HEK293 (cell line): ENCODE results near the gene PIP5KL1.

Source experiments
- ELK4 ChIP-seq: IDR thresholded peaks from 2 replicates; pipeline ENCODE4 v1.6.1; 2011; ENCODE audit warnings: mild to moderate bottlenecking, low read depth, low read length, borderline replicate concordance
- GLI2 ChIP-seq: fragments of 450-650 bp; formaldehyde crosslinking; IDR thresholded peaks from 2 replicates; pipeline ENCODE4; 2017; ENCODE audit warnings: missing biosample characterization, missing genetic modification characterization, low read depth, borderline replicate concordance
- GLI4 ChIP-seq: fragments of 450-650 bp; formaldehyde crosslinking; IDR thresholded peaks from 2 replicates; pipeline ENCODE4 v1.5.1; 2016; ENCODE audit warnings: missing biosample characterization, missing genetic modification characterization
- GLIS1 ChIP-seq: fragments of 450-650 bp; formaldehyde crosslinking; IDR thresholded peaks from 2 replicates; pipeline ENCODE4 v1.5.1; 2016; ENCODE audit warnings: missing biosample characterization, missing genetic modification characterization
- KLF7 ChIP-seq: fragments of 450-650 bp; formaldehyde crosslinking; IDR thresholded peaks from 2 replicates; pipeline ENCODE4 v1.5.1; 2016; ENCODE audit warnings: missing biosample characterization, missing genetic modification characterization, borderline replicate concordance
- KLF8 ChIP-seq: fragments of 450-650 bp; formaldehyde crosslinking; IDR thresholded peaks from 2 replicates; pipeline ENCODE4 v1.5.1; 2016; ENCODE audit warnings: missing biosample characterization, missing genetic modification characterization
- KLF9 ChIP-seq: fragments of 450-650 bp; formaldehyde crosslinking; IDR thresholded peaks from 2 replicates; pipeline ENCODE4 v1.5.1; 2016; ENCODE audit warnings: missing biosample characterization, missing genetic modification characterization, low read depth
- OSR2 ChIP-seq: fragments of 450-650 bp; formaldehyde crosslinking; IDR thresholded peaks from 2 replicates; pipeline ENCODE4 v1.5.1; 2016; ENCODE audit warnings: missing biosample characterization, missing genetic modification characterization
- OVOL3 ChIP-seq: fragments of 450-650 bp; formaldehyde crosslinking; IDR thresholded peaks from 2 replicates; pipeline ENCODE4 v1.5.1; 2016; ENCODE audit warnings: missing biosample characterization, missing genetic modification characterization
- REPIN1 ChIP-seq: fragments of 450-650 bp; formaldehyde crosslinking; IDR thresholded peaks from 2 replicates; pipeline ENCODE4 v1.5.1; 2017; ENCODE audit warnings: missing biosample characterization, missing genetic modification characterization, low read depth
- SP2 ChIP-seq: fragments of 450-650 bp; formaldehyde crosslinking; IDR thresholded peaks from 2 replicates; pipeline ENCODE4 v1.5.1; 2016; ENCODE audit warnings: missing biosample characterization, missing genetic modification characterization
- WT1 ChIP-seq: fragments of 450-650 bp; formaldehyde crosslinking; IDR thresholded peaks from 2 replicates; pipeline ENCODE4 v1.5.1; 2016; ENCODE audit warnings: missing biosample characterization, missing genetic modification characterization
- ZBTB48 ChIP-seq: fragments of 450-650 bp; formaldehyde crosslinking; IDR thresholded peaks from 2 replicates; pipeline ENCODE4 v1.5.1; 2016; ENCODE audit warnings: missing biosample characterization, missing genetic modification characterization
- ZEB2 ChIP-seq: fragments of 450-650 bp; formaldehyde crosslinking; IDR thresholded peaks from 2 replicates; pipeline ENCODE4 v1.5.1; 2016; ENCODE audit warnings: missing biosample characterization, missing genetic modification characterization
- ZFP3 ChIP-seq: fragments of 450-650 bp; formaldehyde crosslinking; IDR thresholded peaks from 2 replicates; pipeline ENCODE4 v1.5.1; 2016; ENCODE audit warnings: low read depth, missing biosample characterization, missing genetic modification characterization
- ZNF10 ChIP-seq: fragments of 450-650 bp; formaldehyde crosslinking; IDR thresholded peaks from 2 replicates; pipeline ENCODE4 v1.5.1; 2017; ENCODE audit warnings: missing biosample characterization, missing genetic modification characterization
- ZNF140 ChIP-seq: fragments of 450-650 bp; formaldehyde crosslinking; IDR thresholded peaks from 2 replicates; pipeline ENCODE4 v1.5.1; 2016; ENCODE audit warnings: missing biosample characterization, missing genetic modification characterization
- ZNF155 ChIP-seq: fragments of 450-650 bp; formaldehyde crosslinking; IDR thresholded peaks from 2 replicates; pipeline ENCODE4 v1.5.1; 2016; ENCODE audit warnings: missing biosample characterization, missing genetic modification characterization
- ZNF174 ChIP-seq: fragments of 450-650 bp; formaldehyde crosslinking; IDR thresholded peaks from 2 replicates; pipeline ENCODE4 v1.5.0; 2017; ENCODE audit warnings: missing biosample characterization, mild to moderate bottlenecking, missing genetic modification characterization
- ZNF184 ChIP-seq: fragments of 450-650 bp; IDR thresholded peaks from 2 replicates; pipeline ENCODE4 v1.5.1; 2018; ENCODE audit warnings: missing biosample characterization, mild to moderate bottlenecking, missing genetic modification characterization
- ZNF214 ChIP-seq: fragments of 450-650 bp; formaldehyde crosslinking; IDR thresholded peaks from 2 replicates; pipeline ENCODE4 v1.5.1; 2017; ENCODE audit warnings: missing biosample characterization, mild to moderate bottlenecking, missing genetic modification characterization, borderline replicate concordance
- ZNF23 ChIP-seq: fragments of 450-650 bp; formaldehyde crosslinking; IDR thresholded peaks from 2 replicates; pipeline ENCODE4 v1.5.1; 2016; ENCODE audit warnings: missing biosample characterization, missing genetic modification characterization, borderline replicate concordance
- ZNF239 ChIP-seq: fragments of 450-650 bp; formaldehyde crosslinking; IDR thresholded peaks from 2 replicates; pipeline ENCODE4 v1.5.1; 2016; ENCODE audit warnings: missing biosample characterization, missing genetic modification characterization
- ZNF292 ChIP-seq: fragments of 450-650 bp; formaldehyde crosslinking; IDR thresholded peaks from 2 replicates; pipeline ENCODE4 v1.5.1; 2016; ENCODE audit warnings: low read depth, missing biosample characterization, missing genetic modification characterization, borderline replicate concordance
- ZNF37A ChIP-seq: fragments of 450-650 bp; IDR thresholded peaks from 2 replicates; pipeline ENCODE4 v1.5.1; 2018; ENCODE audit warnings: missing biosample characterization, missing genetic modification characterization
- ZNF391 ChIP-seq: fragments of 450-650 bp; formaldehyde crosslinking; IDR thresholded peaks from 2 replicates; pipeline ENCODE4 v1.5.1; 2016; ENCODE audit warnings: low read depth, missing biosample characterization, missing genetic modification characterization, borderline replicate concordance
- ZNF426 ChIP-seq: fragments of 450-650 bp; formaldehyde crosslinking; IDR thresholded peaks from 2 replicates; pipeline ENCODE4 v1.5.1; 2017; ENCODE audit warnings: missing biosample characterization, missing genetic modification characterization, mild to moderate bottlenecking, inconsistent platforms, moderate library complexity
- ZNF501 ChIP-seq: fragments of 450-650 bp; formaldehyde crosslinking; IDR thresholded peaks from 2 replicates; pipeline ENCODE4 v1.5.1; 2016; ENCODE audit warnings: missing biosample characterization, missing genetic modification characterization
- ZNF529 ChIP-seq: fragments of 450-650 bp; formaldehyde crosslinking; IDR thresholded peaks from 2 replicates; pipeline ENCODE4 v1.5.1; 2017; ENCODE audit warnings: missing genetic modification characterization, missing biosample characterization; ENCODE audit not compliant: insufficient replicate concordance
- ZNF558 ChIP-seq: fragments of 450-650 bp; formaldehyde crosslinking; IDR thresholded peaks from 2 replicates; pipeline ENCODE4 v1.5.1; 2016; ENCODE audit warnings: missing biosample characterization, missing genetic modification characterization
- ZNF580 ChIP-seq: fragments of 450-650 bp; formaldehyde crosslinking; IDR thresholded peaks from 2 replicates; pipeline ENCODE4 v1.5.1; 2016; ENCODE audit warnings: missing biosample characterization, missing genetic modification characterization
- ZNF585B ChIP-seq: fragments of 450-650 bp; formaldehyde crosslinking; IDR thresholded peaks from 2 replicates; pipeline ENCODE4 v1.5.1; 2016; ENCODE audit warnings: missing biosample characterization, missing genetic modification characterization
- ZNF621 ChIP-seq: fragments of 450-650 bp; formaldehyde crosslinking; IDR thresholded peaks from 2 replicates; pipeline ENCODE4 v1.5.1; 2017; ENCODE audit warnings: missing biosample characterization, missing genetic modification characterization
- ZNF623 ChIP-seq: fragments of 450-650 bp; formaldehyde crosslinking; IDR thresholded peaks from 2 replicates; pipeline ENCODE4 v1.5.1; 2016; ENCODE audit warnings: missing biosample characterization, missing genetic modification characterization
- ZNF664 ChIP-seq: fragments of 450-650 bp; formaldehyde crosslinking; IDR thresholded peaks from 2 replicates; pipeline ENCODE4 v1.5.1; 2016; ENCODE audit warnings: missing biosample characterization, missing genetic modification characterization
- ZNF747 ChIP-seq: fragments of 450-650 bp; formaldehyde crosslinking; IDR thresholded peaks from 2 replicates; pipeline ENCODE4 v1.5.1; 2016; ENCODE audit warnings: missing biosample characterization, missing genetic modification characterization
- ZNF76 ChIP-seq: fragments of 450-650 bp; formaldehyde crosslinking; IDR thresholded peaks from 2 replicates; pipeline ENCODE4; 2016; ENCODE audit warnings: low read depth, missing biosample characterization, missing genetic modification characterization, borderline replicate concordance
- ZNF785 ChIP-seq: fragments of 450-650 bp; formaldehyde crosslinking; IDR thresholded peaks from 2 replicates; pipeline ENCODE4 v1.5.1; 2016; ENCODE audit warnings: missing biosample characterization, missing genetic modification characterization
- ZNF830 ChIP-seq: fragments of 450-650 bp; IDR thresholded peaks from 2 replicates; pipeline ENCODE4 v1.5.0; 2018; ENCODE audit warnings: missing biosample characterization, missing genetic modification characterization, low read depth, mild to moderate bottlenecking, moderate library complexity
- TF ChIP-seq, protein P1 (sequence below): fragments of 450-650 bp; formaldehyde crosslinking; IDR thresholded peaks from 2 replicates; pipeline ENCODE4 v1.5.1; 2016; ENCODE audit warnings: missing biosample characterization, missing genetic modification characterization, borderline replicate concordance

Gene PIP5KL1

GRCh38 chr9:127931092-127931881, 710 bp upstream of the PIP5KL1 start (continued):
- TF ChIP-seq KLF8 (peak; percentile 74), ZNF391 (tag by site-specific recombination) (peak; percentile 43; the same call in 1 of the 2 replicates), ZNF155 (tag by site-specific recombination) (no peak), ZNF529 (tag by site-specific recombination) (no peak), ZNF174 (tag by site-specific recombination) (no peak), ZNF664 (no peak), OVOL3 (tag by site-specific recombination) (0 out of 2 replicates have a peak, but pooled peaks have one; percentile 25), ZNF184 (no peak), ZNF426 (no peak), ZNF747 (tag by site-specific recombination) (no peak), ZNF558 (tag by site-specific recombination) (no peak), ZNF214 (no peak), ZNF140 (tag by site-specific recombination) (no peak), ZBTB48 (tag by site-specific recombination) (peak; percentile 61; the same call in 1 of the 2 replicates), KLF9 (tag by site-specific recombination) (no peak), GLIS1 (tag by site-specific recombination) (peak; percentile 100), ZNF585B (tag by site-specific recombination) (no peak), ZNF580 (tag by site-specific recombination) (no peak), ZNF10 (peak; percentile 58; the same call in 1 of the 2 replicates), KLF7 (tag by site-specific recombination) (0 out of 2 replicates have a peak, but pooled peaks have one; percentile 24), ZNF76 (tag by site-specific recombination) (no peak; the same call in 1 of the 2 replicates), ZNF785 (tag by site-specific recombination) (no peak), OSR2 (tag by site-specific recombination) (no peak), ZEB2 (tag by site-specific recombination) (peak; percentile 92), REPIN1 (no peak), ZNF501 (tag by site-specific recombination) (no peak), ZNF830 (tag by site-specific recombination) (no peak), GLI4 (tag by site-specific recombination) (no peak), ZNF23 (tag by site-specific recombination) (no peak), ZNF37A (tag by site-specific recombination) (no peak), SP2 (0 out of 2 replicates have a peak, but pooled peaks have one; percentile 22), ZFP3 (tag by site-specific recombination) (no peak), GLI2 (no peak), ZNF621 (tag by site-specific recombination) (no peak), ZNF239 (tag by site-specific recombination) (no peak), WT1 (tag by site-specific recombination) (0 out of 2 replicates have a peak, but pooled peaks have one; percentile 44), ZNF292 (tag by site-specific recombination) (no peak), ZNF623 (tag by site-specific recombination) (peak; percentile 62), ELK4 (no peak)
- TF ChIP-seq, protein P1, sequence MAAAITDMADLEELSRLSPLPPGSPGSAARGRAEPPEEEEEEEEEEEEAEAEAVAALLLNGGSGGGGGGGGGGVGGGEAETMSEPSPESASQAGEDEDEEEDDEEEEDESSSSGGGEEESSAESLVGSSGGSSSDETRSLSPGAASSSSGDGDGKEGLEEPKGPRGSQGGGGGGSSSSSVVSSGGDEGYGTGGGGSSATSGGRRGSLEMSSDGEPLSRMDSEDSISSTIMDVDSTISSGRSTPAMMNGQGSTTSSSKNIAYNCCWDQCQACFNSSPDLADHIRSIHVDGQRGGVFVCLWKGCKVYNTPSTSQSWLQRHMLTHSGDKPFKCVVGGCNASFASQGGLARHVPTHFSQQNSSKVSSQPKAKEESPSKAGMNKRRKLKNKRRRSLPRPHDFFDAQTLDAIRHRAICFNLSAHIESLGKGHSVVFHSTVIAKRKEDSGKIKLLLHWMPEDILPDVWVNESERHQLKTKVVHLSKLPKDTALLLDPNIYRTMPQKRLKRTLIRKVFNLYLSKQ (tag by site-specific recombination): no peak
